NCI-H2107 (cell line): ENCODE data around the gene COQ8A.
"Not testable (repeated sequence)": the region's sequence is repeated elsewhere in the genome, so short reads cannot be mapped to it uniquely, and the experiment has no call there.

Experiments
- DNase-seq: peaks from one replicate; lab custom pipeline; 2025; lab: John Stamatoyannopoulos, UW

COQ8A gene

GRCh38 chr1:226953175-226953800 is 13.2 kb downstream of the COQ8A start:
- no peak for DNase-seq

- DNase-seq: no peak
Observed at GRCh38 chr1:226954337-226954736, 14.2 kb downstream of the COQ8A start.

DNA sequence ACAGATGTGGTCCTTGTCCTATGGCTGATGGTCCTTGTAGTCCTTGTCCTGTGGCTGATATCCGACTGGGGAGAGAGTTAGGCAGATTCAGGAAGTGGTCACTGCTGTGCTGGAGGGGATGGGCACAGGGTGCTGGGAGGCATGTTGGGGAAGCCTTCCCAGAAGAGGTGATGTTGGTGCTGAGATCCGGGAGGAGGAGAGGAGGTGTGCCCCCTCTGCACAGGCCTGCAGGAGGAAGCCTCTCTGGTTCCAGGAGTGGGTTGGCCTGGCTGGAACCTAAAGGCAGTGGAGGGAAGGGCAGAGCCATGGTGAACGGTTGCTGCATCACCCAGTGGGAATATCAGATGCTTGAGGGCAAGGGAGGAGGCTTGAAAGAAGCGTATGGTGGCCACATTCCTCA is 14.7 kb downstream of the COQ8A start:
- no peak for DNase-seq

- DNase-seq: not testable (repeated sequence)
Observed at GRCh38 chr1:226955857-226956256, 15.8 kb downstream of the COQ8A start.

GRCh38 chr1:226956942-226957713 is 17.0 kb downstream of the COQ8A start:
- DNase-seq: no peak

DNA sequence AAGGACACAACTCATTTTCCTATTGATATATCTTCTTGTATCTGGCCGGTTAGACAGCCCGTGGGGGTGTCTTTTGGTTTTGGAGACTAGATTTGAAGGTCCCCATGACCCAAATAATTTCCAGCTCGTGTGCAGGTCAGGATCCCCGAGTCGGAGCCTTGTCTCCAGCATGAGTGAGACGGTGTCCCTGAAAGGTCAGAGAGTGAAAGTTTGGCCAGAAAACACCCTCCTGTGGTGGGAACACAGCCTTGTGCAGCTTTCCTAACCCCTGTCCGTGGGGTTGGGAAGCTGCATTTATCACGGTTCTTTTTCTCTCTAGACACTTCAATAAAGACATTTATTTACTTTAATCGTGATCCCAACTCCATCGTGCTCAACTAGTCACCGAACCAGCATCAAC is 17.6 kb downstream of the COQ8A start:
- no peak for DNase-seq

- DNase-seq: no peak
Observed at GRCh38 chr1:226958300-226958699, 18.2 kb downstream of the COQ8A start.

- DNase-seq: no peak
Observed at GRCh38 chr1:226960256-226960655, 20.2 kb downstream of the COQ8A start.

GRCh38 chr1:226960944-226961765 is 21.1 kb downstream of the COQ8A start:
- no peak for DNase-seq

GRCh38 chr1:226962421-226963391 is 22.6 kb downstream of the COQ8A start:
- DNase-seq: no peak

- no peak for DNase-seq
Observed at GRCh38 chr1:226964068-226964425, 24.0 kb downstream of the COQ8A start.

- DNase-seq: no peak
Observed at GRCh38 chr1:226964611-226965486, 24.8 kb downstream of the COQ8A start.

GRCh38 chr1:226965581-226966440 is 25.7 kb downstream of the COQ8A start:
- no peak for DNase-seq

- DNase-seq: no peak
Observed at GRCh38 chr1:226966683-226967082, 26.6 kb downstream of the COQ8A start.

DNA sequence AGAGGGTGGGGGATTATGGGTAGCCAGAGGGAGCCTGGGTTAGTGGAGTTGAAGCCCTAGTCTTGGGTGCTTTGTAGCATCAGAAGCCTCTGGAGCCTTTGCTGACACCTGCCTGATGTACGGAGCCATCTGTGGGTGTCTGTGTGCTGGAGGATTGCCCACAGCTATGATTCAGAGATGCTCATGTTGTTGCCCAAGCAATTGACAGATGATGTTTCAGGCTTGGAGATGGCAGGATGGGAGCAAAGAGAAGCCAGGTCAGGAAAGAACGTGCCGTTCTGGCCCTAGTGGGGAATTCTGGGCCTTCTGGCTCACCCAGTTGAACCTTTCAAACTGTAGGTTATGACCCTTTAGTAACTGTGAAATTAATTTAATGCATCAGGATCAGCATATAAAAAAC is 27.6 kb downstream of the COQ8A start:
- DNase-seq: no peak

GRCh38 chr1:226971765-226972164 is 31.7 kb downstream of the COQ8A start:
- DNase-seq: no peak

GRCh38 chr1:226972931-226973330 is 32.8 kb downstream of the COQ8A start:
- no peak for DNase-seq

DNA sequence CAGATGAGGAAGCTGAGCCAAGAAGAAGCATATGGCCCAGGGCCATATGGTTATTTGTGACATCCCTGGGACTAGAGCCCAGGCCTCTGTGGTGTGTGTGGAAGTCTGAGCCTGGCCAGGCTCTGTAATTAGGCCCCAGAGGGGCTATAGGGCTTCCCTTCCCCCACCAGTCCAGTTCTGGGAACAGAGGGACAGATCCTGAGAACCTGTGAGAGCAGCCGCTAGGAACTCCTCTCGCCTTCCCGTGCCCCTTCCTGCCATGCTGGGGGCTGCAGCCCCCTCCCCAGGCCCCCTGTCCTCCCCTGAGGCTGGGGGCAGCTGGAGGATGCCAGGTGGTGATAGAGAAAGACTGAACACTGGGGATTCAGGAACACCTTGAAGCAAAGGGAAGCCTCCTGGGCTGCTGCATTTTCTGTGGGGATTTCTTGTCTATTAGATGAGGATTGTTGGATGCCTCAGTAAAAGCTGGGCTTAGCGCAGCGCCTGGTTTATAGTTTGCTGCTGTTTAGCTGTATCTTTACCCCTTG is 33.3 kb downstream of the COQ8A start:
- no peak for DNase-seq

DNA sequence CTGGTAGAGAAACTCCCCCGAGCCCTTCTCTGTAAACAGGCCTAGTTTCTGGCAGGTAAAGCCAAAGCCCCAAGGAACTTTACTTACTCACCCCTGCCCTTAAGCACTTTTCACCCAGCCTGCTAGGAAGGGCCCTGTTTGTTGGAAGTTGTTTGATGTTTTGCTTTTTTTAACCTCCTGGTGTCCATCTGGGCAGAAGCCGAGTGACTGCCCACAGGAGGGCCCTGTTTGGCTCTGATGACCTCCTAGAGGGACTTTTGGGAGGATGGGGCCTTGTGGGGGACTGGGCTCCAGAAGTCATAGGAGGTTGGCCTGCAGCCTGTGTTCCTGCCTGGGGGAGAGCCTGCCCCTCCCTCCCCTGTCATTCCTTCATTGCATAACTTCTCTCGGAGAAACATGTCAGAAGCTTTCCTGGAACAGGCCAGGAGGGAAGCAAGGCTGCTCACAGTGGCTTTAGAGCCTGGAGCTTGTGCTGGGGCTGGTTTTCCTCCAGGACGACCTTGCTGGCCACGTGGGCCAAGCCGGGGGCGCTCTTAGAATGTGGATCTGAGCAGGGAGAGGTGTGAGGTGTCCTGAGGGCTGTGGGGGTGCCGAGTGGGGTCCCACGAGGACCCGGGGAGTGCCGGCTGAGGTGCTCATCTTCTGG is 33.9 kb downstream of the COQ8A start:
- no peak for DNase-seq
